ENCODE results near the gene MAML2. TPM values are rescaled to one million over a fixed set of nuclear protein-coding genes. Genes with fewer than 3 reads are reported as not detected.

Gene MAML2
- total RNA-seq, 2 experiments from 2014 or later: 19.2 to 19.3 TPM

GRCh38 chr11:96062134-96062533 is 280.9 kb downstream of the MAML2 start:
- Mint-ChIP-seq H3K4me1 (peaks cover 30% of the 10 kb centered on the region), H3K27me3 (no peaks in the 10 kb centered on the region), H3K9me3 (no peaks in the 10 kb centered on the region), H3K27ac (peak overlapping the region; percentile 19), H3K36me3 (ENCODE audit: low read depth) (peaks cover 20% of the 10 kb centered on the region), H3K4me3 (no peak overlapping the region)
- peak; percentile 22 for DNase-seq
- ChIA-PET CTCF (interaction anchor here (0.9 to 4.2 kb wide), 3 partner anchors 50 to 328 kb away, joined by 3 to 23 read pairs (median 3); partner anchors contain the start of genes CCDC82, JRKL and MAML2), POLR2A (interaction anchor here (0.9 to 1.1 kb wide), 2 partner anchors 278 to 327 kb away, joined by 3 read pairs; partner anchors contain the start of gene CCDC82)

- Mint-ChIP-seq H3K9me3 (no peaks in the 10 kb centered on the region), H3K4me1 (peaks cover 30% of the 10 kb centered on the region), H3K27me3 (no peaks in the 10 kb centered on the region), H3K4me3 (no peak overlapping the region), H3K27ac (no peak overlapping the region), H3K36me3 (ENCODE audit: low read depth) (peaks cover 20% of the 10 kb centered on the region)
- POLR2A ChIA-PET: interaction anchor here (1.1 kb wide), 1 partner anchor 328 kb away, joined by 3 read pairs; the partner anchor contains the start of gene CCDC82
- CTCF ChIA-PET: interaction anchor here (0.9 to 4.2 kb wide), 2 partner anchors 50 to 281 kb away, joined by 3 to 23 read pairs; partner anchors contain the start of gene MAML2
- no peak for DNase-seq
These were observed 281.3 kb downstream of the MAML2 start for GRCh38 chr11:96061730-96062129.

GRCh38 chr11:96061069-96061468 is 281.9 kb downstream of the MAML2 start:
- Mint-ChIP-seq H3K4me1 (peaks cover 34% of the 10 kb centered on the region), H3K27ac (no peak overlapping the region), H3K27me3 (no peaks in the 10 kb centered on the region), H3K9me3 (no peaks in the 10 kb centered on the region), H3K4me3 (no peak overlapping the region), H3K36me3 (ENCODE audit: low read depth) (peaks cover 17% of the 10 kb centered on the region)
- no peak for DNase-seq
- ChIA-PET CTCF (interaction anchor here (4.2 kb wide), 1 partner anchor 282 kb away, joined by 23 read pairs; the partner anchor contains the start of gene MAML2), POLR2A (no interaction called here)

DNA sequence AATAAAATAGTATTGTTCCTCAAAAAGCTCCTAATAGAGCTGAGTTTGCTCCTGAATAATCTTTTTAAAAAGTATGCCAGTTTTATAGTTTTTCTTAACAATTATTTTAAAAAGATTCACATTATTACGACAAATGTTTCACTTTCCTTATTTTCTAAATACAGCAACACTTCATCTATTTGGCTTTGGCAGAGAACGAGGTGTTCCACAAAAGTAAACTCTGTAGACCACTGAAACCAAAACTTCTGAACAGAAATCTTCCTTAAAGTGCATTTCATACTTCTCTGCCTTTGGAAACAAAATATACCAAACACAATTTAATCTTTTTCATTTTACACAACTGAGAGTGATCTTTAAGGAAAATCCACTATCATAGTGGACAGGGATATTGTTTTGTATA is 285.5 kb downstream of the MAML2 start:
- no peak overlapping the region for H3K27ac Mint-ChIP-seq
- H3K4me1 Mint-ChIP-seq: peaks cover 43% of the 10 kb centered on the region
- POLR2A ChIA-PET: no interaction called here
- H3K4me3 Mint-ChIP-seq: no peak overlapping the region
- DNase-seq: no peak
- H3K27me3 Mint-ChIP-seq: no peaks in the 10 kb centered on the region
- peaks cover 24% of the 10 kb centered on the region for H3K36me3 Mint-ChIP-seq (ENCODE audit: low read depth)
- no peaks in the 10 kb centered on the region for H3K9me3 Mint-ChIP-seq
- CTCF ChIA-PET: interaction anchor here (8.9 kb wide), 1 partner anchor 284 kb away, joined by 138 read pairs; the partner anchor contains the start of gene MAML2

- Mint-ChIP-seq H3K27me3 (no peaks in the 10 kb centered on the region), H3K4me1 (peaks cover 45% of the 10 kb centered on the region), H3K27ac (no peak overlapping the region), H3K9me3 (no peaks in the 10 kb centered on the region), H3K36me3 (ENCODE audit: low read depth) (peaks cover 24% of the 10 kb centered on the region), H3K4me3 (no peak overlapping the region)
- ChIA-PET CTCF (interaction anchor here (0.6 to 8.9 kb wide), 7 partner anchors 92 to 383 kb away, joined by 3 to 138 read pairs (median 4); partner anchors contain the start of gene MAML2), POLR2A (interaction anchor here (1.4 kb wide), 1 partner anchor 266 kb away, joined by 3 read pairs; the partner anchor contains the start of gene CEP57)
- no peak for DNase-seq
These were observed 286.4 kb downstream of the MAML2 start for GRCh38 chr11:96056576-96056975.

DNA sequence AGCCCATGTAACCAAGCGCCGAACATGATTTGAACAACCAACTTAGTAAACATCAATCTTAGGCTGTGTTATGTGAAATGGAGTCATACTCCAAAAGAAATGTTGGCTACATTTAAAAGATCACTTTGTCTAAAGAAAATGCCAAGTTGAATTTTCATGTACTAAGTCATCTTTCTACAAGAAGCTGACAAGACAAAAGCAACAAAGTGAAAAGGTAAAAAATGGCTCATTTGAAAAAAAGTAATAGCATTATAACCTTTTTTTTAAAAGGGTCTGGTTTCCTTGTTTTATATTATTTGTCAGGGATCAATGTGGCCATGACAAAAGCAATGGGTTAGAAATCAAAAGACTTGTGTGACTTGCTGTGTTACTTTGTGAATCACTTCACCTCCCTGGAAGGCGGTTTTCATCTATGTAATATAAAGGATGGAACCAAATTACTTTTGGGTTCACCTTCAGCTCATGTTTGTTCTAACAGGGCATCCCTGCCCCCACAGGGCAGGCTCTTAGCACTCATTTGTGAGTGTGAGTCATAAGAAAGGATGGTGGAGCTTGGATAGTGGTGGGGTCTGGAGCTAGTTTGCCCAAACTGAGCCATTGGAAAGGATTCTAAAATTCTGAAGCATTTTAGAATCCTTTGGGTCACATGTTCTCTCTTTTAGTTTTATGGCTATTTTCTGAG is 287.1 kb downstream of the MAML2 start:
- DNase-seq: no peak
- ChIA-PET CTCF (interaction anchor here (0.6 to 8.9 kb wide), 22 partner anchors 13 to 383 kb away, joined by 3 to 138 read pairs (median 4); partner anchors contain the start of genes CCDC82, JRKL and MAML2), POLR2A (interaction anchor here (0.7 to 3.0 kb wide), 4 partner anchors 266 to 448 kb away, joined by 3 to 13 read pairs (median 6); partner anchors contain the start of genes CCDC82, CEP57, JRKL and MAML2)
- Mint-ChIP-seq H3K9me3 (no peaks in the 10 kb centered on the region), H3K4me1 (peaks cover 41% of the 10 kb centered on the region), H3K27me3 (no peaks in the 10 kb centered on the region), H3K4me3 (no peak overlapping the region), H3K27ac (no peak overlapping the region), H3K36me3 (ENCODE audit: low read depth) (peaks cover 26% of the 10 kb centered on the region)

- no peaks in the 10 kb centered on the region for H3K27me3 Mint-ChIP-seq
- no peak overlapping the region for H3K4me3 Mint-ChIP-seq
- ChIA-PET CTCF (interaction anchor here (0.7 to 8.9 kb wide), 21 partner anchors 11 to 383 kb away, joined by 3 to 138 read pairs (median 3); partner anchors contain the start of genes CCDC82, JRKL and MAML2), POLR2A (interaction anchor here (1.4 to 3.0 kb wide), 3 partner anchors 265 to 334 kb away, joined by 3 to 13 read pairs (median 9); partner anchors contain the start of genes CCDC82, CEP57, JRKL and MAML2)
- H3K4me1 Mint-ChIP-seq: peaks cover 41% of the 10 kb centered on the region
- DNase-seq: no peak
- H3K27ac Mint-ChIP-seq: no peak overlapping the region
- peaks cover 28% of the 10 kb centered on the region for H3K36me3 Mint-ChIP-seq (ENCODE audit: low read depth)
- no peaks in the 10 kb centered on the region for H3K9me3 Mint-ChIP-seq
These were observed 287.9 kb downstream of the MAML2 start for GRCh38 chr11:96054870-96055705.

DNA sequence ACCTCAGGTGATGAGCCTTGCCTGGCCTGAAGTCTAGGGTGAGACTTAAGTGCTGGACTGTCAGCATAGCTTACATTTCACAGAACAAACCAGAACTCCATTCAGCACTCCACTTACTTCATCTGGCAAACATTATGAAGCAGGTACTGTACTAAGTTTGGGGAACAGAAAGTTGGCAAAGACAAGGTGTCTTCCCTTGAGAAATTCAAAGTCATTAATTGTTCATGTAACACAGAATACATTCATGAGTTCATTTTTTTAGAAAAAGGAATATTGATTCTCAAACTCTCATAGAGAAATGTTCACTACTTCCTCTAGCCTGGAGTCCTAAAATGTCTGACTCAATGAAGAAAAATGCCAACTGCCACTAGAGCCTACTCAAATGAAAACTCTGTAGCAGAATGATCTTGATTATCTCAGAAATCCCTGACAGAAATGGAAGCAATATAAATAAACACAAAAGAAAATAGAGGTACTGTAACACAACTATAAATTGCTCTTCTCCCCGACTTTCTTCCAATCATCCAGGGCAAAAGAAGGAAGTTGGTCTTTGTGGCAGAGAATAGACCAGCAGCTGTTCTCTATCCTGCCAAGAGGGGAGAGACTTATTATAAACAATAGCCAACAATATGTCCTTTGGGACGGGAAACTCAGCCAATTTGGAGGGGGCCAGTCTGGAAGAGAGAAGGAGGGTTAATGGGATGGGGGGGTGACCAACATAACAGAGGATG is 289.9 kb downstream of the MAML2 start:
- no peak overlapping the region for H3K27ac Mint-ChIP-seq

GRCh38 chr11:96051820-96052219 is 291.2 kb downstream of the MAML2 start:
- Mint-ChIP-seq H3K4me3 (no peak overlapping the region), H3K27me3 (no peaks in the 10 kb centered on the region), H3K9me3 (no peaks in the 10 kb centered on the region), H3K4me1 (peaks cover 34% of the 10 kb centered on the region), H3K27ac (no peak overlapping the region), H3K36me3 (ENCODE audit: low read depth) (peaks cover 16% of the 10 kb centered on the region)
- ChIA-PET CTCF (interaction anchor here (8.9 kb wide), 1 partner anchor 290 kb away, joined by 138 read pairs; the partner anchor contains the start of gene MAML2), POLR2A (interaction anchor here (1.3 kb wide), 1 partner anchor 11 kb away, joined by 3 read pairs; no protein-coding TSS in a partner anchor)
- no peak for DNase-seq

More for the DNA sequence above, 289.9 kb downstream of the MAML2 start:
- no peak for DNase-seq
- H3K9me3 Mint-ChIP-seq: no peaks in the 10 kb centered on the region
- peaks cover 39% of the 10 kb centered on the region for H3K4me1 Mint-ChIP-seq
- POLR2A ChIA-PET: interaction anchor here (3.0 kb wide), 1 partner anchor 290 kb away, joined by 13 read pairs; the partner anchor contains the start of gene MAML2
- CTCF ChIA-PET: interaction anchor here (3.4 to 8.9 kb wide), 2 partner anchors 289 to 336 kb away, joined by 19 to 138 read pairs; partner anchors contain the start of genes CCDC82, JRKL and MAML2
- H3K4me3 Mint-ChIP-seq: no peak overlapping the region
- no peaks in the 10 kb centered on the region for H3K27me3 Mint-ChIP-seq
- H3K36me3 Mint-ChIP-seq (ENCODE audit: low read depth): peaks cover 19% of the 10 kb centered on the region

- H3K4me1 Mint-ChIP-seq: peaks cover 29% of the 10 kb centered on the region
- POLR2A ChIA-PET: no interaction called here
- DNase-seq: no peak
- H3K27ac Mint-ChIP-seq: no peak overlapping the region
- H3K36me3 Mint-ChIP-seq (ENCODE audit: low read depth): peaks cover 19% of the 10 kb centered on the region
- H3K9me3 Mint-ChIP-seq: no peaks in the 10 kb centered on the region
- H3K4me3 Mint-ChIP-seq: no peak overlapping the region
- no peaks in the 10 kb centered on the region for H3K27me3 Mint-ChIP-seq
- CTCF ChIA-PET: interaction anchor here (0.8 to 8.9 kb wide), 2 partner anchors 291 to 343 kb away, joined by 3 to 138 read pairs; partner anchors contain the start of gene MAML2
These were observed 292.4 kb downstream of the MAML2 start for GRCh38 chr11:96050435-96051182.

GRCh38 chr11:96049426-96049825 is 293.6 kb downstream of the MAML2 start:
- ChIA-PET POLR2A (no interaction called here), CTCF (interaction anchor here (1.1 to 8.9 kb wide), 2 partner anchors 293 to 345 kb away, joined by 4 to 138 read pairs; partner anchors contain the start of gene MAML2)
- H3K27me3 Mint-ChIP-seq: no peaks in the 10 kb centered on the region
- H3K4me3 Mint-ChIP-seq: no peak overlapping the region
- H3K36me3 Mint-ChIP-seq (ENCODE audit: low read depth): peaks cover 20% of the 10 kb centered on the region
- no peaks in the 10 kb centered on the region for H3K9me3 Mint-ChIP-seq
- H3K4me1 Mint-ChIP-seq: peaks cover 24% of the 10 kb centered on the region
- no peak overlapping the region for H3K27ac Mint-ChIP-seq
- no peak for DNase-seq

Measured in activated CD4-positive, alpha-beta memory T cell treated with anti-CD3 and anti-CD28 coated beads, Interleukin-2, amount 10 ng/mL, durations not matched to agents 7 days and 5 days (primary cell).